Natural killer cell (primary cell): ENCODE measurements around the gene RUNX2. TPM values are rescaled to one million over a fixed set of nuclear protein-coding genes. Genes with fewer than 3 reads are reported as not detected.

ENCODE experiments used
- ATAC-seq, 3 donors: fragments of 150-1000 bp in 2 of 3; fragments of 200-7000 bp in 1 of 3; cut with Tn5 transposase; 1 replicate in 1 of 3; 2 replicates in 2 of 3; pipeline ENCODE4 v1.10.0; 2021; ENCODE audit warnings: mild to moderate bottlenecking in 2 of 3, moderate library complexity in 2 of 3
- DNase-seq, 2 donors: peaks; one replicate each; pipeline versions ENCODE4 v3.0.0 to v3.0.0-alpha.2; 2013 to 2021; ENCODE audit warnings: mixed read lengths in 1 of 2
- H3K27ac ChIP-seq: one replicate; pipeline ENCODE4 v1.5.1; 2013; ENCODE audit warnings: mild to moderate bottlenecking, low read length
- H3K27me3 ChIP-seq: one replicate; pipeline ENCODE4 v1.6.1; 2013; ENCODE audit warnings: low read length; ENCODE audit not compliant: control insufficient read depth, insufficient read depth
- H3K36me3 ChIP-seq: one replicate; pipeline ENCODE4 v1.6.1; 2013; ENCODE audit warnings: low read length; ENCODE audit not compliant: control insufficient read depth, insufficient read depth
- H3K4me1 ChIP-seq: one replicate; pipeline ENCODE4 v1.6.1; 2013; ENCODE audit warnings: low read length; ENCODE audit not compliant: control insufficient read depth, insufficient read depth
- H3K4me3 ChIP-seq: one replicate; pipeline ENCODE4 v1.5.1; 2013; ENCODE audit warnings: low read length
- H3K9me3 ChIP-seq: one replicate; pipeline ENCODE4 v1.6.1; 2013; ENCODE audit warnings: low read length; ENCODE audit not compliant: control insufficient read depth, insufficient read depth
- H3K27ac Mint-ChIP-seq, 2 donors: one replicate each; pipeline ENCODE4 v1.8.0; 2022; ENCODE audit warnings: mild to moderate bottlenecking in 2 of 2, mixed read lengths in 2 of 2, moderate library complexity in 1 of 2
- H3K27me3 Mint-ChIP-seq, 2 donors: one replicate each; pipeline ENCODE4 v1.8.0; 2022; ENCODE audit warnings: low read depth in 2 of 2, mixed read lengths in 2 of 2
- H3K36me3 Mint-ChIP-seq: one replicate; pipeline ENCODE4 v1.8.0; 2022; ENCODE audit warnings: mixed read lengths
- H3K4me1 Mint-ChIP-seq, 2 donors: one replicate each; pipeline ENCODE4 v1.8.0; 2022; ENCODE audit warnings: mixed read lengths in 2 of 2
- H3K4me3 Mint-ChIP-seq: one replicate; pipeline ENCODE4 v1.8.0; 2022; ENCODE audit warnings: mild to moderate bottlenecking, moderate library complexity, mixed read lengths
- H3K9me3 Mint-ChIP-seq, 2 donors: one replicate each; pipeline ENCODE4 v1.8.0; 2022; ENCODE audit warnings: mixed read lengths in 2 of 2
- CTCF ChIP-seq: fragments of 200-600 bp; IDR thresholded peaks from one replicate; pipeline ENCODE4 v1.8.0; 2022; ENCODE audit warnings: antibody characterized with exemption
- WGBS: methylation state at CpG from one replicate; pipeline ENCODE4 v1.1.7; 2013; ENCODE audit warnings: missing lambda C conversion rate; ENCODE audit not compliant: insufficient coverage; 5-methylcytosine and 5-hydroxymethylcytosine counted together
- intact Hi-C: fragments of 100-400 bp; cut with micrococcal nuclease; formaldehyde crosslinking; loops from one replicate; pipeline ENCODE4 v1.14.2; 2022
- total RNA-seq, 4 donors: library from RNA; stranded (reverse); fragments of 120-200 nt in 1 of 4; gene quantifications; one replicate each; pipeline versions ENCODE4 v1.2.3 to v1.2.4, GENCODE V29; 2013 to 2022

The RUNX2 gene
- total RNA-seq, 3 donors from 2014 or later (not counting 1 experiment from before 2014, with no cell fraction given), result 5.0 to 19.2 (median 7.0) TPM

GRCh38 chr6:45653117-45653883, 325.2 kb downstream of the RUNX2 start:
- Mint-ChIP-seq H3K27me3 (peaks cover 0 to 10% of the 10 kb centered on the region in 2 donors), H3K9me3 (no peaks in the 10 kb centered on the region), H3K36me3 (no peaks in the 10 kb centered on the region), H3K4me1 (peaks cover 0 to 4% of the 10 kb centered on the region in 2 donors), H3K27ac (no peak overlapping the region), H3K4me3 (no peak overlapping the region)
- Histone ChIP-seq H3K4me3 (no peak overlapping the region), H3K4me1 (no peaks in the 10 kb centered on the region), H3K36me3 (no peaks in the 10 kb centered on the region), H3K9me3 (no peaks in the 10 kb centered on the region), H3K27me3 (no peaks in the 10 kb centered on the region), H3K27ac (no peak overlapping the region)
- 79% methylated on average over 4 of the region's 4 CpGs for WGBS
- no peak for TF ChIP-seq CTCF
- ATAC-seq (no peak), DNase-seq (no peak)
- intact Hi-C loops, result no loop called here

- intact Hi-C loops, result no loop called here
- H3K9me3 ChIP-seq, result no peaks in the 10 kb centered on the region
- Mint-ChIP-seq H3K36me3 (no peaks in the 10 kb centered on the region), H3K27ac (no peak overlapping the region), H3K4me1 (peaks cover 0 to 4% of the 10 kb centered on the region in 2 donors), H3K27me3 (peaks cover 0 to 10% of the 10 kb centered on the region in 2 donors), H3K4me3 (no peak overlapping the region), H3K9me3 (no peaks in the 10 kb centered on the region)
- ATAC-seq (no peak), DNase-seq (no peak)
- peaks cover 5% of the 10 kb centered on the region for H3K4me1 ChIP-seq
- WGBS, result 83% methylated on average over 2 of the region's 2 CpGs
- no peaks in the 10 kb centered on the region for H3K27me3 ChIP-seq
- H3K36me3 ChIP-seq, result no peaks in the 10 kb centered on the region
- no peak for TF ChIP-seq CTCF
- H3K4me3 ChIP-seq, result no peak overlapping the region
- H3K27ac ChIP-seq, result no peak overlapping the region
Measured at GRCh38 chr6:45654673-45655072, 326.5 kb downstream of the RUNX2 start.

DNA sequence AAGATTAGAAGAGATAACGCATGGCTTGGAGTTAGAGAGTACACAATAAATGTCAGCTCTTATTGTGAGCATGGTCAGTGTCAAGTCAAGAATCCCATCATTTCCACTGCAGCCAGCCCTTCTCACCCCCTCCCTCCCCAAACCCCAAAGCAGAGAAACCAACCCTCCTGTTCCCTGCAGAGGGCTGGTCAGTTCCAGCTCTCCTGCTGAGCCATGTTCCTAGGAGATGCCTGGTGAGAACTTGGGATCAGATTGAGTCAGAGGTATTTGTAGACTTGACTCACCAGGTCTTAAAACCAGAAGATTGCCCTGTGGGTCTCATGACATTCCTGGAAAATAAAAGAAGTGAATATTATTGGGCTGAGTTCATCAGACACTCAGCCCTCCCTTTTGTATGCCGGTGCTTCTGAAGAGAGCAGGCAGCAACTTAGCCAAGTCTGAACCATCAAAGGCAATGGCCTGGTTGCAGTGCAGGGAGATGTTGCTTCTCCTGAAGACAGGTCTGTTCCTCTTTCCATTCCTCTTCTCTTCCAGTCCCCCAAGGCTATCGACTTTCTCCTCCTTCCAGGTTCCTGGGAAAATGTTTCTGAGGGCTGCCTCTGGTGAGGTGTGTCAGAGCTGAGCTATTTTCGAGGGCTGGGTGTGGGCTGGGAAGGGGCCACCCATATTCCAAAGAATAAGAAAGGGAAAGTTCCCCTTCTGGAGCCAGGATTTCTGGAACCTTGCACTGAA, 327.8 kb downstream of the RUNX2 start:
- peaks cover 0 to 4% of the 10 kb centered on the region in 2 donors for H3K4me1 Mint-ChIP-seq
- H3K4me3 Mint-ChIP-seq, result no peak overlapping the region
- Histone ChIP-seq H3K4me1 (peaks cover 5% of the 10 kb centered on the region), H3K36me3 (no peaks in the 10 kb centered on the region), H3K27me3 (no peaks in the 10 kb centered on the region), H3K4me3 (no peak overlapping the region), H3K27ac (no peak overlapping the region), H3K9me3 (no peaks in the 10 kb centered on the region)
- TF ChIP-seq CTCF, result no peak
- H3K27ac Mint-ChIP-seq, result no peak overlapping the region
- WGBS, result 96% methylated on average over 3 of the region's 4 CpGs
- intact Hi-C loops, result no loop called here
- peaks cover 0 to 10% of the 10 kb centered on the region in 2 donors for H3K27me3 Mint-ChIP-seq
- no peaks in the 10 kb centered on the region for H3K9me3 Mint-ChIP-seq
- no peaks in the 10 kb centered on the region for H3K36me3 Mint-ChIP-seq
- ATAC-seq, result no peak
- DNase-seq, result no peak
